HG02763 (cell line): ENCODE measurements around the gene BMPER.

Experiments used
- ATAC-seq: cut with Tn5 transposase; IDR thresholded peaks from one replicate; pipeline ENCODE4 v1.9.1; 2021; ENCODE audit warnings: mild to moderate bottlenecking, moderate library complexity; ENCODE audit not compliant: unreplicated experiment

BMPER gene

DNA sequence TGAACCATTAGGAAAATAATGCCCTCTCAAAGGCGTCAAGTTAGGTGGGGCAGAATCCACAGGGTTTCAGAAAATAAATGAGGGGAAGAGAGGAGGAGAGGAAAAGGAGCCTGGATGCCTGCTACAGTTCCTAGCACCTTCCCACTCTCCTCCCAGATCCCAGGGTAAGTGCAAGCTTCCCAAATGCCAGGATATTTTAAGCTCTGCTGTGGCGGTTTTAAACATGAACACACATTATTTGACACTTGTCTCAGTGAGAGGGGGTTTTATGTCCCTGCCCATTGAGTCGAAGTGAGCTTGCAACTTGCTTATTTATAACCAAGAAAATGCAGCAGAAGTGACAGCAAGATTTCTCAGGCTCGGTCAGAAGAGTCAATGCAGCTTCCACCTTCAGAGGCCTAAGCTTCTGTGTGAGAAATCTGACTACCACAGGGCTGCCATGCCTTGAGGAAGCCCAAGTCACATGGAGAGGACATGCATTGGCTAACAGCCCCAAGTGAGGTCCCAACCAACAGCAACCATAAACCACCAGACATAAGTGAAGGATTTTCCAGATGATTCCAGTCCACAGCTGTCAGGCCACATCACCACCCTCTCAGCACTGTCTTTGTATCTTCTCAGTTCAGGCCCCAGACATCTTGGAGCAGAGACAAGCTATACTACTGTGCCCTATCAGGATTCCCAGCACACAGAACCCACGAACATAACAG, 17.9 kb upstream of the BMPER start:
- ATAC-seq: no peak

DNA sequence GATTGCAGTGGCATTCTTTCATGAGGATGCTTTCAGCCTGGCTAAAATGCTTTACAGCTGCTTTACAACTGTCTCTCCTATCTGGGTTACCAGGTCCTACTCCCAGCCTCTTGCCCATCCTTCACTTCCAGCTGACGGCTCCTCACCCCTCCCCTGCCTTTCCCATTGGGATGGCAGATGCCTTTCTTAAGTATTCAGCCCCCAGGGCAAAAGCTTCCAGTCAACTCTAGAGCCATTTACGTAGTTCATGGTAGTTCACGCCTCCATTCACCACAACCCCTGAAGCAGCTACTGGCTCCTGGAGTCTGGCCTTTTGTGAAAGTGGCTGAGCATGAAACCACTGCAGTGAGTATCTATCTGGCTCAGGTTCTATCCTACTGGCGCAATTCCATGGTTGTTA, 17.2 kb upstream of the BMPER start:
- ATAC-seq: no peak

DNA sequence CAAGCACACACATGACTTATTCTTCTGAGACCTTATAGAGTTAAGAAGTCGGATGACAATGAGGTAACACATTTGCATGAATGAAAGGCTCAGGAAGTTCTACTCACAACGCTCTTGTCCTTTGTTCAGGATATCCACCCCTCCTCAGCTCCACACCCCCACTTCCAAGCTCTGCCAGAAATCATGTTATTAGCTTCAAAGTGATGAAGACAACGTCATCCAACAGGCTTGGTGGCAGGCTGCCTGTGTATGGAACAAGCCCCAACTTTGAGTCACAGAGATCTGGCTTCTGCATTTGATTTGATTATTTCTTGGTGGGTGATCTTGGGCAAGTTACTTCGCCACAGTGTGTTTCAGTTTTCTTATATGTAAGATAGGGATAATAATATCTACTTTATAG, 12.4 kb upstream of the BMPER start:
- no peak for ATAC-seq

DNA sequence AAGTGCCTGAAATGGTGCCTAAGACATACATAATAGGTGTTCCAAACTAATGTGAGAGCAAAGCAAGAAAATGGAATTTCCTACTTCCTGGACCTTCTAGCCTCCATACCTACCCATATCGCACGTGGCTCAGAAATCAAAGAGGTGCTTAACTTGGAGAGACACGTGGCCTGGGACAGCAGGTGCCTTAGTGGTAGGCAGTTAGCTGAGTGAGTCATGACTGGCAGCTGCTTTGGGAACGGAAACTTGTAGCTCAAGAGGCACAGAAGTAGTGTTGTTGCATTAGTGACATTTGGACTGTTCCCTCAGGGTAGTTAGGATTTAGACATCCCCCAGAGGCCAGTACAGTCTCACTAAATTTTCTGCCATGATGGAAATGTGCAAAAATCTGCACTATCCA, 12.0 kb upstream of the BMPER start:
- ATAC-seq: no peak

DNA sequence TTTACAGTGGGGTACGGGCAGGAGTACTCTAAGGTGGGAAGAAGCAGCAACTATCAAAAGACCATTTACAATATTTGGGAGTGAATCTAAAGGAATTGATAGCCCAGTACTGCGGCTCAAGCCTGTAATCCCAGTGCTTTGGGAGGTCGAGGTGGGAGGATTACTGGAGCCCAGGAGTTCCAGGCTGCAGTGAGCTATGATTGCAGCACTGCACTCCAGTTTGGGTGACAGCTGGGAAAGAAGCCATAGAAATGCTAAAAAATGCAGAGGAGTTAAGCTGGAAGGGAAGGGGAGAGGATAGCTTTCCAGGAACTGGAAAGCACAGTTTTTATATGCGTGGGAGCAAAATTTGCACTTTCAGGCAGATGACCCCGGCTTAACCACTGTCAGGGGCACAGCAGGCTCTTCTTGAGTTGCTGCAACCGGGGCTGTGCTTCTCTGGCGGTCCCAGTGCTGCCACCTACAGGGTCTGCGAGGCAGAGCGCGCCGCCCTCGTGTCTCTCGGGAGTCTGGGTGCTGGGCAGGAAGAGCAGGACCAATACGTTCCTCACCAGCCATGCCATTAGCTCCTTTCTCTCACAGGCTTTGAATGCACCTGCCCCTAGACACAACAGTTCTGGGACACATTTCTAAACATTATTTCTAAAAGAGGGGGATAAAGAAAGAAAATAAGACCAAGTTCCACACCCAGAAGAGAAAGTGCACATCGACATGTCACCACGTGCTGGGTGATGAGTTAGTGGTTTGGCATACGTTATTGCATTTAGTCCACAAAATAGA, 10.1 kb upstream of the BMPER start:
- ATAC-seq: peak; percentile 97

DNA sequence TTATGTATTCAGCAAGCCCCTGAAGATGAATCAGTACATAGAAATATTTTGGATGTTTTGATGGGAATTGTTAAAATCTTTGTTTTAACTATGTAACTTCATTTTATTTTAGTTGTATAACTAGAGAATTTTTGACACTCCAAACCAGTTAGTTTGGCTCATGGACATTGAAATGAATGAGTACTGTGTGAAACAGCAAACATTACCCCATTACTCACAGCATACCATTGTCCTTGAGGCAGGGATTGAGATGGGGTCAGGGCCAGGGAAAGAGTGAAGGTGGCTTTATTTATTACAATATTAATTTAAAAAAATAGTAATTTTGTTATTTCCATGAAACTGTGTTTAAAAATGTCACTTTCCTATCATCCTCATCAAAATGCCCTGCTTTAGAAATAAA, 4.8 kb upstream of the BMPER start:
- ATAC-seq: no peak

DNA sequence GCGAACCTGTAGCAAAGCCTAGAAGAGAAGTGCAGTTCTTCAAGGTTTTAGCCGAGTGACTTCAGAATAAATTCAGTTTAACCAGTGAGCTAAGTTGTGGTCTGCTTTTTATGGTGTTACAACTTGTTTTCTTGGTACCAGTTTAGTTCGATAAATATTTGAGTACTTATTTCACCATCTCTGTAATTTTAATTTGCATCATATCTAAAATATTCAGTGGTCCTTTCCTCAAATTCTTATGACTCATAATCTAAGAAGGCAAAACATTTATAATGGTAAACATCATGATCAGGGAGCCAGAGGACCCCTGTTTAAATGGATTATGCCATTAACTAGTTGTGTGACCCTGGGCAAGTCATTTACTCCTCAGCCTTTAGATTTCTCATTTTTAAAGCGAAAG, 4.1 kb upstream of the BMPER start:
- ATAC-seq: no peak

DNA sequence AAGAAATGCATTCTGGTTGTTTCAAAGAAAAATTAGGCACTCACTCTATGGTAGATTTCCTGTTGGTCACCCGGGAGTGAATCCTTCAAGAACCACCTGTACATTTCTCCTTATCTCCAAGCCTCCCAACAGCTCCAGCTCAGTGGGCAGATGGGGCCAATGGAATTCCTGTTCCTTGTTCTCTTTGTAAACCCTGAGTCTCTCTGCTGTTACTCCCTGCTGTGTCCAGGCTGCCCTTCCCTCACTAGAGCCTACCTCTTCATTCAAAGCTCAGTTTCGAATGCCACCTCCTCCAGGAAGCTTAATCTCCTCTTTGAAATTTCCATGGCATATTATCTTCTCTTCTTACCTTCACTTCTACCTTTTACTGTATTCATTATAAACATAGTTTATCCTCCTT, 3.5 kb upstream of the BMPER start:
- ATAC-seq: no peak

DNA sequence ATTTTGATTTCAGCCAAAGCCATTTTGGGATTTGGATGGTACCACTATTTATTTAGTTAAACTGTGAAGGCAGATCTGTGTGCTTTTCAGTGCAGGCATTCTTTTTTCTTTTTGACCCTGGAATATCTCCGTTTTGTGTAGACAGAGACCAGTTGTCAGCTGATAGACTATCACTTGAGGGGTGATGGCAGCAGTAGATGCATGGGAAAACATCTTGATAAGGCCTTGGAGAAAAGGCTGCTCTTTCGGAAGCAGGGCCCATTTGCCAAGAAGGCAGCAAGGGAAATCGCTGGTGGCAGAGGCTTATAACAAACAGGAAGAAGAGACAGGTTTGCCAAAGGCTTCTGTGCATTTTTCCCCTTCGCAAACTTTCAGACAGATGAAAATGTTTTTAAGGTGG, 2.6 kb upstream of the BMPER start:
- ATAC-seq: no peak

DNA sequence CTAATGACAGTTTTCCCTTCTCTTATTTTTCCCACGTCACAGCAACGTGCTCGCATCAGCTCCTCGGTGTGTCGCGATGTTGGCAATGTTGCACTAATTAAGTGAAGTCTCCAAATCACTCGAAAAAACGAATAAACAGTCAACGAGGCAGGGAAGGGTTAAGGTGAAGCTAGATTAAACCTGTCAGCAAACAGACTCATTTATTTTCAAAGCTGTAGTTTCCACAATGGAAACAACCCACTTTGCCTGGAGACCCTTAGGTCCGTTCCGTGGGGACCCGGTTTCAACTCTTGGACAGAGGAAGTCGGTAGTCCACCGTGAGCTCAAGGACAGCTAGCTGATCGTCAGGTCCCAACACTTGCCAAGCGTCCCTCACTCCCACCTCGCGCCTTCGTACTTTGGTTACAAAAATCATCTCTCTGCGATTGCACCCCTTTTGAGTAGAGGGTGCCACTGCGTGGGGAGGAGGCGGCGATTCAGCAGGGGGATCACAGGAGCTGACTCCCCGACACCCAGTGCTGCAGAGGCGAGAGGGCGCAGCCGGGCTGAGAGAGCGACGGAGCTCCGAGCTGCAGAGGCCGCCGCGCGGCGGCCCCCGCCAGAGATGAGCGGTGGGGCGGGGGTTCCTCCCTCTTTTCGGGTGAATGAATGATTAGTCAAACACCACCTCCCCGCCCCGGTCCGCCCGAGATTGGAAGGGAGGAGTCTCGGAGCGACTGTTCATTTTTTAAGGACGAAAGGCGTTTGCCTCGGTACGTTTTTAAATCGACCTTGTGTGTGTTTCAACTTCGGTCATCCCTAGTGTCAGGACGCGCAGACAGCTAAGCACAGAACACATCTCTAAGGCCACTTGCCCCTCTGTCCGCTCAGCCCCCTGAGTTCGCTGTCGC, 1.3 kb upstream of the BMPER start:
- ATAC-seq: no peak

DNA sequence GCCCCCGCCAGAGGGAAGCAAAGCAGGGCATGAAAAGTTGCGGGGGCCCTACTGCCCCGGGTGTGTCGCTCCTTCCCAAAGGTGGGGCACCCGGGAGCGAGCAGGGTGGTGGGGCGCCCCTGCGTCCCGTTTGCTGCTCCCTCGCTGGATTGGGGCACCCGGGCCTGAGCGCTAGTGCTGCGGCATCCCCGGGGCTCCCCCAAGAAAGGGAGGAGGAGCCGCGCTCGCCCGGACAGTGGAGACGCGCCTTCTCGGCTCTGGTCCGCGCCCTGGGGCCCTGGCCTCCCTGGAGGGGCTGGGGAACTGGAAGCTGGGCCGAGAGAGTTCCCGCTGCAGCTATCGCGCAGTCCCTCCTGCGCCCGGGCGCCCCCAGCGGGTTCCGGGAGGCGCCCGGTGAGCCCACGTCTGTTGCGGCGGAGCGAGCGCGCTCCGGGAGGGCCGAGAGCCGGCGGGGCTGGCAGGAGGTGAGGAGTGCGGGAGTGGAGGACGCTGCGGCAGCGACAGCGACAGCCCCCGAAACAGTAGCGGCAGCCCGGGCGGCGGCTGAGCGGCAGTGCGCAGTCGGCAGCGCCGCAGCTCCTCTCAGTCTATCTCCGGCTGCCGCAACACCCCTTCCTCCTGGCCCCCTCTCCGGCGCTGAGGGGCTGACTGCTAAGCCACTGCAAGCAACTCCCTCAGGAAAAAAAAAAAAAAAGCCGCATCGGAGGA, 504 bp upstream of the BMPER start:
- no peak for ATAC-seq

DNA sequence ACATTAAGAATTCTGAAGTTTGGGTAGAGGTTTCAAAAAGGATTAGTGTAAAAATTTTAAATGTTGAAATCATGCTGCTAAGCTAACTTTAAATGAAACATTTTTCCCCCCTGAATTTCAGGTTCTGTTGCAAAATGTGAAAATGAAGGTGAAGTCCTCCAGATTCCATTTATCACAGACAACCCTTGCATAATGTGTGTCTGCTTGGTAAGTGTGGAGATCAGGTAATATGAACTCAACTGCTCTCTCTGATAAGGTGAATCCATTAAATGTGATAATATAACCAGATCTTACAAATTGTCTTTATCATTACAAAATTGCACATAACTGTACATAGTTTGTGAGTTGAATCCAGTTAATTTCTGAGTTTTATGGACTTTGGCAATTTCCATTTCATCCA, 1.4 kb downstream of the BMPER start:
- no peak for ATAC-seq

DNA sequence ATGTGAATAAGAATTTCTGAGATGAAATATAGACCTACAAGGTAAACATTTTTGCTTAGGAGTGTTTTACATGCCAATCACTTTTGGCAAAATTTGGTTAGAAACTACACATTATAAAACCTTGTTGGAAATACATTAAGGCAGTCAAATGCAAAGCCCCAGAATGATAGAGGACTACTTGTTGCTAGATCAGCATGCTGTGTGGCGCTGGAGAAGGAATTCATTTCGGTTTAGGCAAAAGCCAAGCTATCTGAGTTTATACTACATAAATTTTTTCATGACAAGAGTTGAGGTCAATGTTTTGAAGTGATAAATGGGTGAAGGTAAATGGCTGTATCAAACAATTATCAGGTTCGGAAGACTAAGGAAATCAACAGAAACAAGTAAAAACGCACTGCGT, 2.3 kb downstream of the BMPER start:
- no peak for ATAC-seq

DNA sequence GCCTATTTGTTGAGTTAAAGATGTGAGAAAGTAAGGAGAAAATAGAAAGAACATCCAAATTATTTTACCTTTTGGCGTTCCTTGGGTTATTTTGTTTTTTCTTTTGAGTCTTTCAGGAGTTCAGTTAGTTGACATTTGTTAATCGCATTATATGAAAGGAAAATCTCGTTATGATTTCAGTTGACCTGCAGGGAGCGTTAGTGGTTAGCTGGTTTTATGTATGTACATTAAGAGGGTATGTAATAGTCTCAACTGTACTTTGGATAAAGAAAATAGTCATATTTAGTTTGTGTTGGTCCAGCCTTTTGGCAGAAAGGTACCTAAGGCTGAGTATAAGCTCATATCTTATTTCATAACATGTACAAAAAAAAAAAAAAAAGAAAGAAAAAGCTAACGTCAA, 4.0 kb downstream of the BMPER start:
- ATAC-seq: no peak

DNA sequence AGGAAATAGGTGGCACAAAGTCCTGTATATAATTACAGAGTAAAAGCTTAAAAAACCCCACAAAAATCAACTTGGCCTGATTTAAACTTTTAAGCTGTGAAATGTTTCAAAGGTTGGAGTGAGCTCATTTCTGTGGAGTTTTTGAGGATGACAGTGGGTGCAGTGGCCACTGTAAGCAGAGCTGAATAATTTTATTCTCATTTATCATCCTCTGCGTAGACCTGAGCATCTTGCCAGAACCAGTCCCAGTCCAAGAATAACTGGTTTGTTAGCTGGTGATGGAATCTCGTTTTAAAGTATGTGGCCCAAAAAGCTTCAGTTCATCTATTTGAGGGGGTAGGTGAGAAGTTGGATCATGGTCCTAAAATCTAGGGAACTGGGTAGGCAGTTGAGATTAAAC, 4.4 kb downstream of the BMPER start:
- ATAC-seq: no peak

DNA sequence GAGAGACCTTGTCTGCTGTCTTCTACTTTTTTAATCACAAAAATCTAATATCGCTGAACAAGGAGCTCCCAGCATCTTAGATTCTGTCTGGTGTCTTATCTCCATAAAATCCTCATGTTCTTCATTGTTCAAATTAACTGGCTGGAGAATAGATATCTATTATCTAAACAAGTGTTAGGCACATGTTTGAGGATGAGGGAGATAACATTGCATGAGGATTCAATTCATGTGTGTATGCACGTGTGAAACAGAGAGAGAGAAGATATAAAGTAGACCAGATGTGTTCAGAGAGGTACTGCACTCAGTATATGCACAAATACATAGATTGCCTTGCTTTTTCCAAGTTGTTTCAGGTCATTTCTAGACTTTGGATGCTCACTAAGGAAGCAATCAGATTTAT, 5.4 kb downstream of the BMPER start:
- no peak for ATAC-seq

DNA sequence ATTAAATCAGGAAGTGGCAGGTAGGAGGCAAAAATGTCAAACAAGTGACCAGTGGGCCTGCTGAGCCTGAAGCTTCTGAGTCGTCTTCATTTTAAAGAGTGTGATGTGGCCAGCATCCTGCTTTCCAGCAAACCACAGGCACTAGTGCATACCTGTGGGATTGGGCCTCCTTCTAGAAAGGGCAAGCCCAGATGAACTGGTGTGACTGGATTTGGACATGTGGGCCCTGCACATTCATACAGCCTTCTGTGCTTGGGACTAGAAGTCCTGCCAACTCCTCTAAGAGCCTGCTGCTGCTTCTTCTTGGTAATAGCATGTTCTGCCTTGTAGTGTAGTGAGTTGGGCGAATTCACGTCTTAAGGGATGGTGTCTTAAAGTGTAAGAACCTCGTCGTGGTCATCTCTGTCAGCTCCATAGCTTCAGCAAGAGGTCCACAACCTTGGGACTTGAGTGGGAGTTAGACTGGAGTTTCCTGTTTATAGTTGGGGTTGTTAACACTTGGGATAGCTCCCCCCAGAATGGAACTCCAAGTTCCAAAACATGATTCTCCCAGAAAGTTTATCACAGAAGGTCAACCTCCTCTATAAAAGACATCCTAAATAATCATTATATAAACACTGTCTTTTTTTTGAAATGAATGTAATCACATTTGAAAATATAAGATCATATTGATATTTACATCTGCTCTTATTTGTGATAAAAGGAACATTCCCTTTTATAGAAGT, 11.2 kb downstream of the BMPER start:
- ATAC-seq: no peak

DNA sequence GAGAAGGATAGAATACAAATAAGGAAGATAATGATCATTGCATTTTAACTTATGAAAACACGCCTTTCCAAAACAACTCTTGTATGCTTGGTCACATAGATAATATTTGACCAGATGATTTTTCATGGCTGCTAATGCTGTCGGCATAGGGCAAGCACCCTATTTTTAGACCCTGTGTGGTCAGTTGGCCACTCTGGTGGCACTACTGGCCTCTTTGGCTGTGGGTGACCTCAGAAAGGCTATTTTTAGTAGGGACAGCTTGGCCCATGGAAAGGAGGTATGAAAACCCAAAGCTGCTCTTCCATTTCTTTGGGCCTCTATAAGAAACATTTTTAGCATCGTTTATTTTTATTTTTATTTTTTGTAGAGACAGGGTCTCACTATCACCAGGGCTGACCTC, 12.3 kb downstream of the BMPER start:
- ATAC-seq: no peak

DNA sequence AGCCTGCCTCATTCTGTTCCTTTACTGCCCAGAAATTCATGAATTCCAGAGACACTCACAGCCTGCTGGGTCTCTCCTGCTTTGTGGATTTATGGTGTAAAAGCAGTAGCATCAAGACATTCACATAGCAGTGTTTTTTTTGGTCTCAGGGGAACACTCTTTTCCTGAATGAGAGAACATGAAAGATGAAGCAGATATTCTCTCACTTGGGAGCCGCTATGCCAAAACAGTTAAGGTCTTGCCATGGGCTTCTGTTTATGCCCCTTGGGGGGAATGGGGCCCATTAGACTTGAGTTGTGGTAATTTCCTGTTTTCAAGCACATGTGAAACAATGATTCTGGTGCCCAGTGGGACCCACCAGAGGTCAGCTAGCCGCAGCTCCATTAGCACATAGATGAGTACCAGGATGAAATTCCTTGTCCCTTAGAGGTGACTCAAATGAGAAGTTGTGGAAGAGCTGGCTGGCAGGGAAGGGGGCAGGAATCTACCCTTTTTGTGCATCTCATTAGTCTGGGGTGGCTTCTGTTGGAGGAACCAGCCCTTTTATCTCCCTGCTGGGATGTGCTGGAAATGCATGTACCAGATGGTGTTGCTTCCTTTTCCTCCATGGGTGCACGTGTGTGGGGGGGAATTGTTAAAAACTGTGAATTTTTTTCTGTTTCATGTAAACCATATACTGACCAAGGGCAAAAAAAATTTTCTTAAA, 13.3 kb downstream of the BMPER start:
- ATAC-seq: no peak

DNA sequence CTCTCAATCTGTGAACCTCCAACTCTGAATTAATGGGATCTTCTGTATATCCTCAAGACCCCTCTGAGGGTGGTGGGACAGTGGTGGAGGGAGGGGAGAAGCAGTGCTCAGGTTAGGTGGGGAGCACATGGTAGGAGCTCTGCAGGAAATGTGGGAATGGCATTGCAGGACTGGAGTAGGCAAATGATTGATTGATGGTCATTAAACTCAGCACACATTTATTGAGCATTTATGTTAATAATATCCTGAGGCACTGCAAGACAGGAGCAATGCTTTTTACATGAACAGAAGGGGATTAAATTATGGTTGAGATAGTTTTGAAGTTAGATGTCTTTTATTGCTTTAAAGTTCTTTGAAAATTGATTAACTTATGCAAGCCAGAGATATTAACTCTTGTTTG, 14.1 kb downstream of the BMPER start:
- no peak for ATAC-seq
